Daoy (cell line): ENCODE data around the gene DCAF8L2. TPM values are rescaled to one million over a fixed set of nuclear protein-coding genes. Genes with fewer than 3 reads are reported as not detected.
A peak's percentile ranks its signal among the peaks of the same experiment; 100 is the strongest.
"Not testable (repeated sequence)": the region's sequence is repeated elsewhere in the genome, so short reads cannot be mapped to it uniquely, and the experiment has no call there.

Source experiments
- DNase-seq: peaks from one replicate; pipeline ENCODE4 v3.0.0-alpha.2; 2015; ENCODE audit warnings: low read depth
- total RNA-seq: library from RNA; depleted of rRNA; stranded (reverse); fragments of >200 nt; shearing (Covaris generic); gene quantifications from 2 replicates; pipeline ENCODE4 v1.2.3, GENCODE V29; 2014; rRNA removed

The DCAF8L2 gene
- total RNA-seq, 1 experiment from 2014 or later: 0.80 TPM

DNA sequence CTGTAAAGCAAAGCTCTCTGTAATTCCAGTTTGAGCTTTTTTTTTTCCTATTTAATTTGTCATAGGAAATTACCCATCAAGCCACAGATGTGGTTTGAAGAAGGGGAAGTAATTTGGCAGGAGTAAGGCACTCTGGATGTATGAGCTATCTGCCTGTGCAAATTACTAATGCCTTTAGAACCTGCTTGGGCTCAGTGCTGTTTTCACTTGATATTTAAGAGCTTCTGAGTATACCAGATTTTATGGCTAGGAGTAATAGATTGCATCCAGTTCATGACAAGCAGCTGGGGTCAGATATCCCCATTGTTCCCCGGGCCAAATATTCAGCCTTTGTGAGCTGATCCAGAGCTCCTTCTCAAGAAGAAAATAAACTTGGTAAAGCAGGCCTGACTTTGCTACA is 89.1 kb downstream of the DCAF8L2 start:
- no peak for DNase-seq

DNA sequence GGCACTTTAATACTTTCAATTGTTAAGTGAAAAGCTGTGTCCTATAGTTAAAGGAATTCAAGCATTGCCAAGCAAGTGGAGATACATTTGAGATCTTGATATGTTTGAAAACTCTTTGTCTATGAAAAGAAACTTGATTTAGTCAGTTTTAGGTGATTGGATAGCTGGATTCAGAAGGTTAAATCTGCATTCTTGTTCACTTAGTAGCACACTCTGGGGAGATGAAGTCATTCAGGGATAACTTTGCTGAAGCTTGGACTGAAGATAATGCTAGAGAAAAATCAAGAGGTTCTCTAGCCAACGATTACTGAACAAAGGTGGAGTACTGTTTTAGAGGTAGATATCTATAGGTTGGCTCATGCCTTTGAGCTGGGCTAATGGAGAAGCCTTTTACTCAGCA is 90.6 kb downstream of the DCAF8L2 start:
- no peak for DNase-seq

DNA sequence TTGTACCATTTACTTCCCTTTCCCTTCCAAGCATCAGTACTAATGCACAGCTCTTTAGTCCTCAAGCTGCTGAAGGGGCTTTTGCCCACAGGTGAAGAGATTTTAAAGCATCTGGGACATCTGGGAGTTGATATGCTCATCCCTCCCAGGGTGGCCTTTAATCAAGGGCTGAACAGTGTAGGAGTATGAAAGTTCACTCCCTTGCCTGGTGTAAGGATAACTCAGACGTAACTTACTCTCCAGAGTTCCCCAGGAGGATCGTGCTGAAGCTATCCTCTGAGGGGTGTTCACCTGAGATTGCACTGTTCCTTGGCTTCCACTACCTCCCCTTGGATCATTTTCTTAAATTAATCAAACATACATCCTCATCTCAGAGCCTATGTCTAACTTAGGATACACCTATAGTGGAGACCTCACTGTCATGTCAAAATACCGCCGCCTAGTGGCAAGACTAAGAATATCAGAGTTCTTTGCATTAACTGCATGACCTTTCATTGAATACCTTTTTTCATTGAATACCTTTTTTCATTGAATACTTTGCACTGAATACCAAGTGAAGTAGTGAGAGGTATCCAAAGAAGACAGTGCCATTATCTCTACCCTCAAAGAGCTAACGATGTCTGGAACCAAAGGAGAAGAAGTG is 93.5 kb downstream of the DCAF8L2 start:
- DNase-seq: not testable (repeated sequence)

DNA sequence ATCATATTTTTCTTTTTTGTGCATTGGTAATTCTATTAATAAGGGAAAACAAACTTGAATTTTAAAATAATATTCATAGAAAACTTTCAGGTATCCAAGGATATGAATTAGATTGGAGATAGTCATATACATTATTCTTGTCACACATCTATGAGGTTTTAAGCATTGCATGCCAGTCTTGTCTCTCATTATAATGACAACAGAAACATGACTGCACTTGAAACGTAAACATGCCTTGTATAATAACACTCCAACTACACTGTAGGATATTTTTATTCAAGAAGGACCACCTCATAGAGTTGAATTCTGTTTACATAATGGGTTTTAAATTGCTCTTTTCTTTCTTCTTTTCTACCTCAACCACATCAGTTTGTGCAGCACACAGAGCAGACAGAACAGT is 104.5 kb downstream of the DCAF8L2 start:
- no peak for DNase-seq

DNA sequence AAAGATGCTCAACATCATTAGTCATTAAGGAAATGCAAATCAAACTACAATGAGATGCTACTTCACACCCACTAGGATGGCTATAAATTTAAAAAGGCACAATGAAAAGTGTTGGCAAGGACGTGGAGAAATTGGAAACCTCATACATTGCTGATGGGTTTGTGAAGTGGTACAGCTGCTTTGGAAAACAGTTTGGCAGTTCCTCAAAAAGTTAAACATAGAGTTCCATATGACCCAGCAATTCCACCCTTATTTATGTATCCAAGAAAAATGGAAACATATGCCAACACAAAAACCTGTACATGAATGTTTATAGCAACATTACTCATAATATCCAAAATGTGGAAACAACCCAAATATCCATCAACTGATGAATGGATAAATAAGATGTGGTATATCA is 116.4 kb downstream of the DCAF8L2 start:
- no peak for DNase-seq

DNA sequence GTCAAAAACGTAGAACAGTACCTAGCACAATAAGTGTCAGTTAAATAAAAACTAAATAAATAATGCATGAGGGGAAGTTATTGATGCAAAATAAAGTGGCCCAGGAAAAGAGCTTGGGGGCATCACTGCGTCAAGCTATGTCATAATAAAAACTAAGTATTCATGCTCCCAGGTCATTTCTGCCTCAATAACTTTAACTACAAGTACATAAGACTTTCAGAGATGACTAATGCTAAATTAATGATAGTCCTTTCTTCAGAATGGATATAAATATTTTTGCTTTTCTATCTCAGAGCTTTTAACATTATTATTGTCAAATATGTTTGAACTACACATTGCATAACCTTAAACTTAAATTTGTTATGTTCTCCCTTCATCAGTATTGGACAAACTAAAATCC is 125.5 kb downstream of the DCAF8L2 start:
- DNase-seq: no peak

DNA sequence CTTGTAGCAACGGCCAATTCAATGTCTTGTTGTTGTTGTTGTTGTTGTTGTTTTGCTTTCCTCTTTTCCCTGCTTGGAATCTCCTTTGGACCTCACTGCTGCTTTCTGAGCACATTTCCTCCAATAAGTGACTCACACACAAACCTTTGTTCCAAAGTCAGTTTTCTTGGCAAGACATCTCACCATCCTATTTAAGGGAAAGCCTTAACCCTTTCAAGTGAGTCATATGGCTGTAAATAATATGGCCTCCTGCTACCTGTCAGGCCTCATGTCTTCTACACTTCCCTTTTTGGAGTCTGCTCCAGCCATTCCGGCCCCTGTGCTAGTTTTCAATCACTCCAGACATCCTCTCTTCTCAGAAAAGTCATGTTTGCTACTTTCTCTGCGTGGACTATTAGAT is 138.1 kb downstream of the DCAF8L2 start:
- DNase-seq: no peak

DNA sequence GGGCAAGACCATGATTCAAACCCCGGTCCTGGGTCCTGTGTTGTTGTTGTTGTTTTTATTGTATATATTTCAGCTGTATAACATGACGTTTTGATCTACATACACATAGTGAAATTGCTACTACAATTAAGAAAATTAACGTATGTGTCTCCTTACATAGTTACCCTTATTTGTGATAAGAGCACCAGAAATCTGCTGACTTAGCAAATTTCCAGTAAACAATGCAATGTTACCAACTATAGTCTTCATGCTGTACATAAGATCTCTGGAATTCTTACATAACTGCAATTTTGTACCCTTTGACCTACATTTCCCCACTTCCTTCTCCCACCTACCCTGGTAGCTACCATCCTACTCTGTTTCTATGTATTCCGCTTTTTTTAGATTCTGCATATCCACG is 141.8 kb downstream of the DCAF8L2 start:
- no peak for DNase-seq

DNA sequence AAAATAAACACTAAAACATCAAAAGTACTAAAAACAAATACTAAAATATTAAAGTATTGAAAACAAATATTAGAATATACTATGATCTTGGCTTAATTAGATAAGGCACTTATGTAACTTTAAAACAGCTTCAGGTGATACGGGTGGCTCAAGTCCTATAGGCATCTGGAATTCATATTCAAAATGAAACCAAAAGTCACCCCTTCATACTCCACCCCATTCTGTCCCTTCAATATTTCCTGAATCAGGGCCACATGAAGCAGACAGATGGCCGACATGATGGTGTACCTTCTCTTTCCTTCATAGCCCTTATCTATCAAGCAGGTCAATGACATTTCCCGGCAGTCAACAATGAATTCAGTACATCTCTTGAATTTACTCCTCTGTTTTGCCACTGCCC is 145.8 kb downstream of the DCAF8L2 start:
- DNase-seq: no peak

DNA sequence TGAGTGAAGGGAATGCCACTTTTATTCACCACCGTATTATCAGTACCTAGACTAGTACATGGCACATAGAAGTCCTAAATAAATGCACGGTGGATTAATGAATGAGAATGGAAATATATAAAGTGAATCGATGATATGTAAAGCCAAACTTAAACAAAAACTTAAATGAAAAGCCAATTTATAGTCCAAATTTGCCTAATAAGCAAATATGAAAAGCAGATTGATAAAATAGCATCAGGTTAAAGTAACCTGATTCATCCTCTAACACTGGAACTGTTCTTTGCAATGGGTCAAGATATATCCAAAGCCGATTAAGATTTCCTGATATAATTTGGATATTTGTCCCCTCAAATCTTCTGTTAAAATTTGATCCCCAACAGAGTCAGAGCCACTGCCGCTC is 150.8 kb downstream of the DCAF8L2 start:
- no peak for DNase-seq

DNA sequence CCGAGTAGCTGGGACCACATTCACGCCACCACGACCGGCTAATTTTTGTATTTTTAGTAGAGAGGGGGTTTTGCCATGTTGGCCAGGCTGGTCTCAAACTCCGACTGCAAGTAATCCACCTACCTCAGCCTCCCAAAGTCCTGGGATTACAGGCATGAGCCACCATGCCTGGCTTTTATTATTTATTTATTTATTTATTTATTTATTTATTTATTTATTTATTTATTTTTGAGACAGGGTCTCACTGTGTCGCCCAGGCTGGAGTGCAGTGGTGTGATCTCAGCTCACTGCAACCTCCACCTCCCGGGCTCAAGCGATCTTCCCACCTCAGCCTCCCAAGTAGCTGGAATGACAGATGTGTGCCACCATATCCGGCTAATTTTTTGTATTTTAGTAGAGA is 153.4 kb downstream of the DCAF8L2 start:
- not testable (repeated sequence) for DNase-seq

DNA sequence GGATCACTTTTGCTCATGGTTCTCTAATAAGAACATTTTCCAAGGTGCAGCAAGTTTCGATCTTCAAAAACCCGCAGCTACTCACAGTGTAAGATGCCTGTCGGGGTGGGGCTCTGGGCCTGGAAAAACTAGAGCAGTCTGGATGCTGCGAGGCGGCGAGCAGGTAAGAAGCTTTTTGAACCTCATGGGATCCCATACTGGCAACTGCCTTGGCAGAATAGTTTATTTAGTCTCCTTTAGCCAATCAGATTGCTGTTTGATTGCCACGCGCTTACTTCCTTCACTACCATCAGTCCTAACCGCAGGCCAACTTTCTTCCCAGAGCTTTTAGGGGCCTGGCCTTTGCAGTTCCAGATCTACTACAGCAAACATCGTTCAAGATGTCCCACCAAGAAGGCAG is 156.4 kb downstream of the DCAF8L2 start:
- peak; percentile 2 for DNase-seq

DNA sequence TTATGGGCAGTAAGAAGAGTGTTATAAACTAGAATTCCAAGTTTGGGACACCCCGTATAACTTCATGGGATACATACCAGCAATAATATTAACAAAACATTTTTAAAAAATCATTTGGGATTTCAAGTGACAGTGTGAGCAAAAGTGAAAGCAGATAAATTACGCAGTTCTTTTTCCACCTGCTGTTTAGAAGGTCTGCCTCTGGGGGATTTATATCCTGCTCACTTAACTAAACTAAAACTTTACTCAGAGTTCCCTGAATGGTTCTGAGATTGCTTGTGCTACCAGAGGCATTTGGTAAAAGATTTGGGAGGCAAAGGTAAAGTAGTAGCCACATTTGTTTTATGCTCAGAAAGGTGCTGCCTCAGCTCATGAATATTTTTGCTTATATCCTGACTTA is 160.2 kb downstream of the DCAF8L2 start:
- not testable (repeated sequence) for DNase-seq

DNA sequence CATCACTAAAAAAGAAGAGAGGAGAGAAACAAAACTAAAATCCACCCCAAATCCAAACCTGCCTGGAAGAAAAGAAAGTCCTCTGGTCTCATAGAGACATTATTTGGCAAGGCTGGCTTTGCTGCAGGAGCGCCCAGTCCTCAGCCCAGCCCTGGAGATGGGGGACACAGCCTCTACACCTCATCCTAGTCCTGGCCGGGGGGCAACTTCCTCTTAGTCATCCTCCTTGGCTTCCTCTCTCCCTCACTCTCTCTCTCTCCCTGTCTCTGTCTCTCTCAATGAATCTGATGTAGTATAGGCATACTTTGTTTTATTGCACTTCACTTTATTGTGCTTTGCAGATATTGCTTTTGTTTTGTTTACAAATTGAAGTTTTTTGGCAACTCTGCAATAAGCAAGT is 161.8 kb downstream of the DCAF8L2 start:
- DNase-seq: peak; percentile 2

DNA sequence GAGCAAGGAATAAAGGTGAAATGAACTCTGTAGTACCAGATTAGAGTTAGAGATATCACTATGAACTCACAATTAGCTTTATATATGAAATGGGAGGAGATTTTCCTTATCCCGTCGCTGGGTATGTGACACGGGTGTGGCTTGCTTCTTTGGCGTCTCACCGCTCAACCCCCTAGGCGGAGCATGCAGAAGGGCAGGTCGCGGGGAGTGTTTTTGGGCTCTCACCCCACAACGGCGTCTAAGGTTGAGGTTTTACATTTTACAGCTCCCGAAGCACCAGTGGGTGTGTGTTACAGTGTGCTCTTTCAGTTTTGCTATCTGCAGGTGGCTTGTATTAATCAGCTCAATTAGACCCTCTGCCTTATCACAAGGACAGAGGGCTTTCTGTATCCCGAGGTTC is 175.6 kb downstream of the DCAF8L2 start:
- no peak for DNase-seq

DNA sequence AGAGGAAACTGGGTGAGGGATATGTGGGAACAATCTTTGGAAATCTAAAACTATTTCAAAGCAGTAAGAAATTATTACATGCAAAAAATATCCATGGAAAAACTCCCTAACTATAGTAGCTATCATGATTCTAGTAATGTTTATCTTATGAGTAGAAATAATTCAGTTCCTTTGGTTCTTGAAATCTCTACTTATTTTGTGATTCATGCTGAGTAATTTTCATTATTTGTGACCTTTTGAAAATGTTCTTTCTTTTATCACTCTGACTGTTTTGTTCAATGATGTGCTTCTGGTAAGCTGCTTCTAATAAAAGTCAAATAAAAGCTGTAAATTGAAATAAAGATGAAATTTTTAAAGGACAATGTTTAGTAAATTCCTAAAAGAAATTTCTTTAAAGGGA is 177.2 kb downstream of the DCAF8L2 start:
- DNase-seq: no peak

DNA sequence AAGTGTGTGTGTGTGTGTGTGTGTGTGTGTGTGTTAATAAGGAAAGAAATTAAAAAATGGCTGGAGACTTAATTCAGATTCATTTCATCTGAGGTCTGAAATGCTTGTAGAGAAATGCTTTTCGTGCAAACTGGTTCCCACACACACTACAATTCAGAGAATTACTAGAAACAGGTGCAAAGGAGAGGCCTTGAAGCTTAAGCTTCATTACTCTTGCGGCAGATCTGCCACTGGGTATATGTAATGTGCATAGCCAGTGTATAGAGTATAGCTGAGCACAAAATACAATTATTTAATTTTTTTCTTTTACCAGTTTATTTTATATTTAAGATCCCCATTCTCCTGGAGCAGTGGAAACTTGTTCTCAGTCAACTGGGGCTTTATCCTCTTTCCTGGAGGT is 185.8 kb downstream of the DCAF8L2 start:
- DNase-seq: no peak

DNA sequence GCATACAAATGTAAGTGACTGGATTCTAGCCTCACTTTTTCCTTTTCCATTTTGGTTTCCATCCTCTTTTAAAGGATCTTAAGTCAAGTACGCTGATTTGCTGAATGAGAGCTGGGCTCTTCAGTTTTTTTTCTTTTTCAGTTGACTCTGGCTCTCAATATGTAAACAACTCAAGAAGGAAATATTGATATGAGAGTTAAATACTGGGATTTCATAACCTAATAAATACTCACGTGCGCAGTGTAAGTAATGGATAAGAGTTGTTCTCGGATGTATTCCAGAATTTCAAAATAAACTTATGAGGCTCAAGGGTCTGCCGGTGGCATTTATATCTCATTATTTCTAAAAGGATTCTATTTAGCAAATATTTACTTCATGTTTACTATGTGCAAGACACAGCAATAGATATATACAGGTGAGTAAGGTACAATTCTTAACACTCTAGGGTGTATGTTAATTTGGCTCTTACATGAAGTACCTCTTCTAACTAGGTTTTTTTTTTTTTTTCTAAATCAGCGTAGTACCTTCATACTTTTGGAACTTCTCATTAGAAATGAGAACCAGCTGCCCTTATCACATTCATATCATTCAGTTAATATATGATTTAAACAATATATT is 206.6 kb downstream of the DCAF8L2 start:
- DNase-seq: no peak

DNA sequence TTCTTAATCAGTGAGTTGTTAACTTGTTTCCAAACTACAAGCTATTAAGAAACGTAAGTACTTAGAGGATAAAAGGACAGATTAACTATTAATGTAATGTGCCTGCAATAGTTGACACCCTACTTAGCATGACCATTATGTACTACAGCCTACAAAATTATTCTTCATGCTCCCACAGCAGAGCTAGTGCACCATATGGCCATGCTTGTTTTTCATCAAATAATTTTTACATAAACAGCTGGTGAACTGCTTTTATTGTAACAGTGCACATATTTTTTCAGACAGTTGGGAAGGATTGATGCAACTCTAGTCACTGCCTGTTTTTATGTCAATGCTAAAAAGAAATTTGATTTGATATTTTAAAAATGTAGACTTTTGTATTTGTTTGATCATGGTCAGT is 207.4 kb downstream of the DCAF8L2 start:
- no peak for DNase-seq

Other genes starting within 250 kb of the DCAF8L2 start
- 0.40 and 0.74 TPM in 2 replicates for gene PPP4R3C, start 127.0 kb upstream of the DCAF8L2 start, total RNA-seq
- 1.5 and 1.8 TPM in 2 replicates for gene MAGEB10, start 217.6 kb downstream of the DCAF8L2 start, total RNA-seq